Measurements from ENCODE around the gene MAP10. TPM values are rescaled to one million over a fixed set of nuclear protein-coding genes. Genes with fewer than 3 reads are reported as not detected.

The MAP10 gene
- total RNA-seq, 1 donor from 2014 or later: 4.0 TPM

GRCh38 chr1:232795497-232796053, 9.6 kb upstream of the MAP10 start:
- intact Hi-C loops (cut with micrococcal nuclease): loop anchor here (2.0 kb wide), 1 partner anchor 929 kb away; no protein-coding TSS in a partner anchor

- intact Hi-C loops (cut with micrococcal nuclease): no loop called here
These were observed 7.2 kb upstream of the MAP10 start for GRCh38 chr1:232797856-232798510.

GRCh38 chr1:232798920-232799319, 6.3 kb upstream of the MAP10 start:
- intact Hi-C loops (cut with micrococcal nuclease): no loop called here

- intact Hi-C loops (cut with micrococcal nuclease): loop anchor here (5.0 to 10.0 kb wide), 2 partner anchors 96 to 1569 kb away; partner anchors contain the start of gene COA6
These were observed 932 bp downstream of the MAP10 start for GRCh38 chr1:232806186-232806510.

- intact Hi-C loops (cut with micrococcal nuclease): no loop called here
These were observed 5.6 kb downstream of the MAP10 start for GRCh38 chr1:232810856-232811255.

- intact Hi-C loops (cut with micrococcal nuclease): no loop called here
These were observed 7.3 kb downstream of the MAP10 start for GRCh38 chr1:232812560-232812959.

DNA sequence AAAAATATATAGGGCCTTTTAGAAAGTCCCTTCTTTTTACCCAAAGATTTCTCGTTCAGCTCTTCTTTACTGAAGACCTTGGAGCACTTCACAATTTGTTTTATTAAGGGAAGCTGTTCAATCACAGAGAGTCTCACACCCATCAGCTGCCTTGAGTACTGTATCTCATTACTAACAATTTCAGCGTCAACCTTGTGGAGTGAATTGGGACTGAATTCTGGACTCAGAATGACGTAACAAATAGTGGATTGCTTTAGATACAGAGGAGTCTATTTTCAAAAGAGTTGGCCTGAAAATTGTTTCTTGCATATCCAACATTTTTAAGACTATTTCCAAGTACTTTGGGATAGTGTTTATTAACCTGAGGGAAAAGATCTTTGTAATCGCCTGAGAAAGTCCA, 7.9 kb downstream of the MAP10 start:
- intact Hi-C loops (cut with micrococcal nuclease): no loop called here

- intact Hi-C loops (cut with micrococcal nuclease): no loop called here
These were observed 8.5 kb downstream of the MAP10 start for GRCh38 chr1:232813760-232814159.

DNA sequence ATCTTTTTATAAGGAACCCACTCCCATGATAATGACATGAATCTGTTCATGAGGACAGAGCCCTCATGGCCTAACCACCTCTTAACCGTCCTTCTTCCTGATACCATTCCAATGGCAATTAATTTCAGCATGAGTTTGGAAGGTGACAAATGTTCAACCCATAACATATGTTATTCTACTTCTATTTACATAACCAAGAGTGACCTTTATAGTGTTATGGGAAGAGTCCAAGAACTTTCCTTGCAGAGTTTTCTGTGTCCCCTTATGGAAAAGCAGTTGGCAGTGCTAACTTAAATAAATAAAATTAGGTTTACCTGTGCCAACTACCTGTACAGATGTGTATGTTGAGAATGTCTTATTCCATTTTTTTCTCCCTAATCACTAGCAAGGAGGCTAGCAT, 11.1 kb downstream of the MAP10 start:
- intact Hi-C loops (cut with micrococcal nuclease): no loop called here

DNA sequence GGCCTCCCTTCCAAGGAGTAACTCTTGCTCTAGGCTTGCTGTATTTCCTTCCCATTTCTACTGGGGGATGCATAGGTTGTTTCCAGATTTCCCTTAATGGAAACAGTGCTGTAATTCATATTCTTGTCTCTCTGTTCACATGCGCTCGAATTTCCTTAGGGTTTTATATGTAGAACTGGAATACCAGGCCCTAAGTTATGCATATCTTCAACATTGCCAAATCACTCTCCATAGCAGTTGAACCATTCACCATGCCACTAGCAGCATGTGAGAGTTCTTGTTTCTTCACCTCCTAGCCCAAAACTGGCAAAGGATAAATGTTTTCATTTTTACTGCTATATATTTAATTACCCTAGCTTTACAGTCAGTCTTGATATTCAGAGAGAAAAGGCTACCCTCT, 12.8 kb downstream of the MAP10 start:
- intact Hi-C loops (cut with micrococcal nuclease): no loop called here

- intact Hi-C loops (cut with micrococcal nuclease): no loop called here
These were observed 15.2 kb downstream of the MAP10 start for GRCh38 chr1:232820431-232820830.

DNA sequence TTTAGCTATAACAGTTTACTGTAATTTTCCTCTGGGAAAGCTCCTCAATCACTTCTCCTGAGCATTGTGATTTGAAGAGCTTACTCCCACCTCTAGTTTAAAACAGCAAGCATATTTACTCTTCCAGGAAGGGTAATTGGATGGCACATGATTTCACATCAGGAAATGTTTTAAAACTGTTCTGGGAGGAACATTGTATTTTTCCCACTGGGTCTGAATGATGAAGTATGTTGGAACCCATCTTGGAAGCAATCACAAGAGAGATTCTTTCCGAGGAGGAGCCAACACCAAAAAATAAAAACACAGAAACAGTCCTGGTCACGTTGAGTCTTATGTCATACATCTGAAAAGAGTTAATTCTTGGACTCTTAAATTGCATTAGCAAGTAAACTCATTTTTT, 17.3 kb downstream of the MAP10 start:
- intact Hi-C loops (cut with micrococcal nuclease): no loop called here

DNA sequence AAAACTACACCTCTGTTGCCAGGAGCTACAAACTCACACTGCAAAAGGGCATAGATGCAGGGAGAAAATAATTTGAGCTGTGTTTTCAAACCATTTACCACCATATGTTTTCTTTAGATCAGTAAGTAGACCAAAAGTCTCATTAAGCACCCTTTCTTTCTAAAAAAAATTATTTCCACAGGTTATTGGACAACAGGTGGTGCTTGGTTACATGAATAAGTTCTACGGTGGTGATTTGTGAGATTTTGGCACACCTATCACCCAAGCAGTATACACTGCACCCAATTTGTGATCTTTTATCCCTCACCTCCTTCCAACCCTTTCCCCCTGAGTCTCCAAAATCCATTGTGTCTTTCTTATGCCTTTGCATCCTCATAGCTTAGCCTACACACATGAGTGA, 21.1 kb downstream of the MAP10 start:
- intact Hi-C loops (cut with micrococcal nuclease): no loop called here

DNA sequence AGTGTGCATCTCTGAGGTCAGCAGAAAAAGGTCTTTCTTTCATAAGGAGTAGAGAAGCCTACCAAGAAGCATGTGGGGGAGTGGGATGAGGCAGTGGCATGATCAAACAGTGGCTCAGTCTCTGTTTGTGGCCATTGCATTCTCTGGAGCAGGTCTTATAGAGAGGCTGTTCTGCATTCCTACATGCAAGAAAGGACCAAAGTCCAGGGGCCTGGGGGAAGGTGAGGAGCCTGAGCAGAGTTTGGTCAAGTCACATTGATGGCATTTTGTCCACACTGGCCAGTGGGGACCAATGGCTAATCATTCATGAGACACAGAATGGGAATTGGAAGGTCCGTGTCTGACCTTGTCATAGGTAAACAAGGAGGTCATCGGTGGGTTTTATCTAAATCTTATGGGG, 25.4 kb downstream of the MAP10 start:
- intact Hi-C loops (cut with micrococcal nuclease): no loop called here

- intact Hi-C loops (cut with micrococcal nuclease): no loop called here
These were observed 26.7 kb downstream of the MAP10 start for GRCh38 chr1:232831895-232832294.

- intact Hi-C loops (cut with micrococcal nuclease): no loop called here
These were observed 28.9 kb downstream of the MAP10 start for GRCh38 chr1:232834066-232834465.

- intact Hi-C loops (cut with micrococcal nuclease): no loop called here
These were observed 29.9 kb downstream of the MAP10 start for GRCh38 chr1:232835166-232835565.

DNA sequence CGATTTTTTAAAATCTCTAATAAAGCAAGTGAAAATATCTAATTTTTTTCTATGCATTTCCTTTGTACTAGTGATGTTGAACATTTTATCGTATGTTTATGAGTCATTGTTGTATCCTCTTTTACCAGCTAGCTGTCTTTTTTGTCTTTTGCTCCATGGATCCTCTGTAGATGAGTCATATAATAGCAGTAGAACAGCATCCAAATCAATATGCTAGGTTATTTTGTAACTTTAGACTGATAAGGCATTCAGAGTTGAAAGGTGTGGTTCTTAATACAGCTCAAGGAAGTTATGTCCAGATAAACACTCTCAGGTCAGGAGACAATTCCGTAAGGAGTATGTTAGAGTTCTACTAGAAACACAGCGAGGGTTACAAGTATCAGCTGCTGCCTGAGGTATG, 31.9 kb downstream of the MAP10 start:
- intact Hi-C loops (cut with micrococcal nuclease): no loop called here

DNA sequence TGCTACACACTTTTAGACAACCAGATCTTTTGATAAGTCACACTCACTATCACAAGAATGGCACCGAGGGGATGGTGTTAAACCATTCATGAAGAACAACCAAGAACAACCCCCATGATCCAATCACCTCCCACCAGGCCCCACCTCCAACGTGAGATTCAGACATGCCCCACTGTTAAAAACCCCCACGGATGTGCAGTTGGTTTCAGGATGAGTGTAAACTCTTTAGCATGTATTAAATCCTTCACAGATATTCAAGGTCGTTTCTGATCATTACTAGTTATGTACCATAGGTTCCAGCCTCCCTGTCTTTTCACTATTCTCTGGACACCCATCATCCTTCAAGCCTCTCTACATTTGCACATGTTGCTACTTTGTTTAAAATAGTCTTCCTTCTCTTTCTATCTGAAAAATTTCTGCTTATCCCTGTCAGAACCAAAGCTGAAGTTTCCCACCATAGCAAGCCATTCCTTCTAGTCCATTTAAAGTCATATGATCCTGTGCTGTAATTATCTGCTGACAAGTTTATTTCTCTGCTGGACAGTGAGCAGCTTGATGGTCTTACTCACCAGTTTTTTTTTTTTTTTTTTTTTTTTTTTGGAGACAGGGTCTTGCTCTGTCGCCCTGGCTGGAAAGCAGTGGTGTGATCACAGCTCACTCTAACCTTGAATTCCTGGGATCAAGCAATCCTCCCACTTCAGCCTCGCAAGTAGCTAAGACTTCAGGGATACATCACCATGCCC, 36.8 kb downstream of the MAP10 start:
- intact Hi-C loops (cut with micrococcal nuclease): no loop called here

DNA sequence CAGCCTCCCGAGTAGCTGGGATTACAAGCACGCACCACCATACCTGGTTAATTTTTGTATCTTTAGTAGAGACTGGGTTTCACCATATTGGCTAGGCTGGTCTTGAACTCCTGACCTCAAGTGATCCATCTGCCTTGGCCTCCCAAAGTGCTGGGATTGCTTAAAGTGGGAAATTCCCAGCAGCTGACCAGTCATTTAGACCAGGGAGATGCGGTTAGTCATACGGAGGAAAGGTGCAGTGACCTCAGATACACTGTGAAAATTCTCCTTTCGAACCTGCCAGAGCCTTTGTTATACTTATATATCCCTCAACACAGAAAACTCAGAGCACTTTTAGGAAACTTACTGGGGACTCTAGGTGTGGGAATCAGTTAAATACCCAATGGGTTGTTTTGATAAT, 39.6 kb downstream of the MAP10 start:
- intact Hi-C loops (cut with micrococcal nuclease): no loop called here

DNA sequence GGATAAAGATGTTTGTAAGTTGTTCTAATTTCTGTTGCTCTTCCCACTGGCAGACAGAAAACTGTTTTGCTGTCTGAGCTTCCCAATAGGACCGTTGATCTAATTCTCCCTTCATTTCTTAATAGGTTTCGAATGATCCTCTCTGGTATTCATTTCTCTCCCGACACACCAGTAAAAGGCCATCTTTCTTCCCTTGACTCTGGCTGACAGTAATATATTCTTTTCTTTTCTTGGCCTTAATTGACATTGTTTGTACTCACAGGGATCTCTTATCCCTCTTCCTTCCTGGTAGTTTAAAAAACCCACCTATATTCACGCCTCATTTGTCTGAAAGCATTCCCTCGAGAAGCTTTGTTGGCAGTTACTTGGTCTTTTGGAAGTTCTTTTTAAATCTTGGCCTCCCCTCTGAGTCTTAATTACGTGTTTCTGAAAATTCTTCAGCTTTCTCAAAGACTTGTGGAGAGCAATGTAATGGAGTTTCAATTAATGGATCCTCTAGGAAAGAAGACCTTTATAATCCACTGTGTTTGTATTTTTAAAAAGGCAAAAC, 40.3 kb downstream of the MAP10 start:
- intact Hi-C loops (cut with micrococcal nuclease): no loop called here

DNA sequence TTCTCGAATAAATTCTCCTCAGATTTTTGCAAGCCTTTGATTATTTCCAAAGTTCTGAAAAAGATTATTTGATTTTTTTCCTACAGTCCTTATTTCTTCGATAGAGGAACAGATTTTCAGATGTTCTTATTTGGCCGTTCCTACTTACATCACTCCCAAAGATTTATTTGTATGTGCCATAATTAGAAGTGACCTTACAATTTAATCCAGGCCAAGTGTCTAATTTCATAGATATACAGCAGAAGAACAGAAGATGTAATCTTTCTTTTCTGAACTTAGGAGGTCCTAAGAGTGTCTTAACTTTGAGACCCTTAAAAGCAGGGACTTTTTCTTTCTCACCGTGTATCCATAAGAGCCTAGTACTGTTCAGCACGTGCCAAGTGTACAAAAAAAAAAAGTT, 46.3 kb downstream of the MAP10 start:
- intact Hi-C loops (cut with micrococcal nuclease): no loop called here

Data from T-helper 1 cell treated with Interleukin-12 subunit alpha and Interleukin-12 subunit beta and Interleukin-4 antibody, amounts not matched to agents 30 ng/mL and 1 ng/mL, for 36 hours (primary cell).